ENCODE results near the gene CDKN2D. TPM values are rescaled to one million over a fixed set of nuclear protein-coding genes. Genes with fewer than 3 reads are reported as not detected.
A peak's percentile ranks its signal among the peaks of the same experiment; 100 is the strongest.

CDKN2D gene
- total and polyA plus RNA-seq, 2 experiments from 2014 or later = 6.4 to 13.9 TPM

DNA sequence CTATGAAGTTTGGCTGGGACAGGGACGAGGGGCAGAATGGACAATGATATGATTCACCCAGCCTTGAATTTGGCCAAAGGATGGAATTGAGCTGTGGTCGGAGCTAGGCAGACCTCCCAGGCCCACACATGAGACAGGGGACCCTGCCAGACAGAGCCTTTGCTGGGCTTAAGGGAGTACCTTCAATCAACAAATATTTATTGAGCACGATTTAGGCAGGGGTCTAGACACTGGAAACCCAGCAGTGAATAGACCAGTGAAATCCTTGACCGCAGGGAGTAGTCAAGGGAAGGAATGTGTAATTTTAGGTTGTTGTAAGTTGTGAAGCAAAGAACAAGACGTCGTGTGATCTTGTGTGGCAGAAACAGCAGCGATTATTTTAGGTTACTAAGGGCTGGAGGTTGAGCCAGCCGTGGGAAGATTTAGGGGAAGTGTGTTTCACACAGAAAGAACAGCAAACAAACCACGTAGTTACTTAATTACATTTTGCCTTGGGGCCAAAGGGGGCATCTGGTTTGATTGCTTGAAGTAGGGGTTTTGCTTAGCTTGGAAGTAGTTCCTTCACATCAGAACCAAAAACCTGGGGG is 35.2 kb upstream of the CDKN2D start:
- Histone ChIP-seq H3K27ac (peak overlapping the region; percentile 79), H2AFZ (no peak overlapping the region), H3K4me2 (peak overlapping the region; percentile 95), H3K27me3 (no peaks in the 10 kb centered on the region), H3K9me3 (ENCODE audit: low read depth) (no peaks in the 10 kb centered on the region), H4K20me1 (ENCODE audit: insufficient read depth, poor library complexity, severe bottlenecking) (no peaks in the 10 kb centered on the region), H3K36me3 (replicated peaks; ENCODE audit: insufficient read depth, low read depth) (no peaks in the 10 kb centered on the region), H3K9me2 (replicated peaks; ENCODE audit: insufficient read depth) (no peaks in the 10 kb centered on the region), H3K79me2 (peaks cover 17% of the 10 kb centered on the region), H3K4me3 (no peak overlapping the region), H3K4me1 (ENCODE audit: insufficient read depth) (peaks cover 8% of the 10 kb centered on the region)
- TF ChIP-seq, protein P1, sequence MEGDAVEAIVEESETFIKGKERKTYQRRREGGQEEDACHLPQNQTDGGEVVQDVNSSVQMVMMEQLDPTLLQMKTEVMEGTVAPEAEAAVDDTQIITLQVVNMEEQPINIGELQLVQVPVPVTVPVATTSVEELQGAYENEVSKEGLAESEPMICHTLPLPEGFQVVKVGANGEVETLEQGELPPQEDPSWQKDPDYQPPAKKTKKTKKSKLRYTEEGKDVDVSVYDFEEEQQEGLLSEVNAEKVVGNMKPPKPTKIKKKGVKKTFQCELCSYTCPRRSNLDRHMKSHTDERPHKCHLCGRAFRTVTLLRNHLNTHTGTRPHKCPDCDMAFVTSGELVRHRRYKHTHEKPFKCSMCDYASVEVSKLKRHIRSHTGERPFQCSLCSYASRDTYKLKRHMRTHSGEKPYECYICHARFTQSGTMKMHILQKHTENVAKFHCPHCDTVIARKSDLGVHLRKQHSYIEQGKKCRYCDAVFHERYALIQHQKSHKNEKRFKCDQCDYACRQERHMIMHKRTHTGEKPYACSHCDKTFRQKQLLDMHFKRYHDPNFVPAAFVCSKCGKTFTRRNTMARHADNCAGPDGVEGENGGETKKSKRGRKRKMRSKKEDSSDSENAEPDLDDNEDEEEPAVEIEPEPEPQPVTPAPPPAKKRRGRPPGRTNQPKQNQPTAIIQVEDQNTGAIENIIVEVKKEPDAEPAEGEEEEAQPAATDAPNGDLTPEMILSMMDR (IDR thresholded peaks at IDR 0.05; ENCODE audit: poor library complexity) = no peak
- no peak for TF ChIP-seq EZH2 (IDR thresholded peaks at IDR 0.05; ENCODE audit: borderline replicate concordance)
- TF ChIP-seq EZH2phosphoT487 (IDR thresholded peaks at IDR 0.05; ENCODE audit: low read depth, severe bottlenecking, unreplicated experiment) = no peak
- WGBS (ENCODE audit: low lambda C conversion rate, missing lambda C conversion rate) = 39% methylated on average over 9 of the region's 9 CpGs
- DNase-seq (ENCODE audit: low spot score) = no peak

DNA sequence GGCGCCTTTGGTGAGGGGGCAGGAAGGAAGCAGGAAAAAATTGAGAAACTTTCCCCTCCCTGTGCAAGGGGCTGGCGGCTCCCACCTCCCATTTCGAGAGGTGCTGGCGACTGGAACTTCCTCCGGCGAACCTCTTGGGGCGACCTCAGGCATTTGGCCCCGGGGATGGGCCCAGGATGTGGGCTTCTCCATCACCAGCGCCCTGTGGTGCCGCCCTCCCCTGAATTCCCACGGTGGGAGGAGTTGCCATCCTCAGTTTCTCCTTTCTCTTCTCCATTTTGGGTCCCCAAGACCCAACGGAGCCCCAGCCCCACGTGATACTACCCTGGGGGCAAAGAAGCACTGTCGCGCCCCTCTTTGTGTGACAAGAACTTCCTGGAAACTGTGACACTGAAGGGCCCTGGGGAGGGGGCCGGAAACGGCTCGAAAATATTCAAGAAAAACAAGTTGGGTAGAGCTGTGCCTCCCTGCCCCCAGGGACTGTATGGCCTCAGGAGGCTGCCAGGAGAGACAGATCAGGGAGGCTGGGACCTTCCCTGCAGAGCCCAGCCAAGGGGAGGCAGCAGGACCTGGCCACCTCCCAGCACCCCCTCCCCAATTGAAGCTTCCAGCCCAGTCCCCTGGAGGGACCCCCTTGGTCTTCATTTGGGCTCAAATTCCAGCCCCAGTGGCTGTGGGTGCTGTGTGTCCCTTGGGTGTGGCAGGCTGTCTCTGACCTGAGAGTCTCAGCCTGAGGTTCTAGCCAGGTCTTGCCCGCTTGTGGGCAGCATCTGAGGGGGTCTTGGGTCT is 34.5 kb upstream of the CDKN2D start:
- peak; percentile 29 for DNase-seq (ENCODE audit: low spot score)
- Histone ChIP-seq H3K4me1 (ENCODE audit: insufficient read depth) (peaks cover 8% of the 10 kb centered on the region), H3K4me2 (peak overlapping the region; percentile 95), H3K9me3 (ENCODE audit: low read depth) (no peaks in the 10 kb centered on the region), H2AFZ (peak overlapping the region; percentile 95), H3K27me3 (no peaks in the 10 kb centered on the region), H3K36me3 (replicated peaks; ENCODE audit: insufficient read depth, low read depth) (no peaks in the 10 kb centered on the region), H3K27ac (peak overlapping the region; percentile 79), H3K9me2 (replicated peaks; ENCODE audit: insufficient read depth) (no peaks in the 10 kb centered on the region), H3K4me3 (peak overlapping the region; percentile 84), H4K20me1 (ENCODE audit: insufficient read depth, poor library complexity, severe bottlenecking) (no peaks in the 10 kb centered on the region), H3K79me2 (peaks cover 17% of the 10 kb centered on the region)
- TF ChIP-seq EZH2phosphoT487 (IDR thresholded peaks at IDR 0.05; ENCODE audit: low read depth, severe bottlenecking, unreplicated experiment) = no peak
- TF ChIP-seq, protein P1 (IDR thresholded peaks at IDR 0.05; ENCODE audit: poor library complexity) = no peak
- no peak for TF ChIP-seq EZH2 (IDR thresholded peaks at IDR 0.05; ENCODE audit: borderline replicate concordance)
- WGBS (ENCODE audit: low lambda C conversion rate, missing lambda C conversion rate) = 25% methylated on average over 18 of the region's 19 CpGs

DNA sequence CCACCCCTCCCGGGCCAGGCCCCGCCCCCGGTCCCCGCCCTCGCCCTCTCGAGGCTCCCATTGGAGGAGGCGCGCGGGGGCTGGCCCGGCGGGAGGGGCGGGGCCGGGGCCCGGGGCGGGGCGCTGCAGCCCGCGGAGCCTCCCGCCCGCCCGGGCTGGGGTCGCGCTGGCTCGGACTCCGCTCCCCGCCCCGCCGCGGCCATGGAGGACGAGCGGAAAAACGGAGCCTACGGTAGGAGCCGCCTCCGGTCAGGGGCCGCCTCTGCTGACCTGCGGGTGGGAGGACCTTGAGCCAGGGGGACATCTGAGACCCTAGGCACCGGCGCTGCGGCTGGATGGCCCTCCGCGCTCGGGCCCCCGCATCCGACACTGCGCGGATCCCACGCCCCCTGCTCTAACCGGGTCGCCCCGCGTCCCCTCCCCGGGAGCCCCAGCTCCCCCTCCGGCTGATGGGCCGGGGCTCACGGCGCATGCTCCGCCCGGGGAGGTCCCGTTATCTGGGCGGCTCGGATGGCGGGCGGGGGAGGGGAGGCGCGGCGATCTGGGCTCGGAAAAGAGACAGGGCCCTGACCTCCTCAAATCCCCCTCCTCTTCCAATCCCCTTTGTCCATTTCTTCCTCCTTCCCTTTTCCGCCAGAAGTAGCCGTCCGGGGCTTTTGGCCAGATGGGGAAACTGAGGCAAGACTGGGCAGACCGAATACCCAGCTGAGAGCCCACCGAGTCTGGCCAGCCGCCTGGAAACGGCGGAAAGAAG is 33.7 kb upstream of the CDKN2D start:
- TF ChIP-seq EZH2phosphoT487 (IDR thresholded peaks at IDR 0.05; ENCODE audit: low read depth, severe bottlenecking, unreplicated experiment) (no peak), EZH2 (IDR thresholded peaks at IDR 0.05; ENCODE audit: borderline replicate concordance) (no peak)
- TF ChIP-seq, protein P1 (IDR thresholded peaks at IDR 0.05; ENCODE audit: poor library complexity) = no peak

More for the DNA sequence above, 33.7 kb upstream of the CDKN2D start:
- peak overlapping the region; percentile 95 for H3K4me2 ChIP-seq
- 3% methylated on average over 20 of the region's 76 CpGs for WGBS (ENCODE audit: low lambda C conversion rate, missing lambda C conversion rate)
- peaks cover 17% of the 10 kb centered on the region for H3K79me2 ChIP-seq
- peak overlapping the region; percentile 79 for H3K27ac ChIP-seq
- no peaks in the 10 kb centered on the region for H4K20me1 ChIP-seq (ENCODE audit: insufficient read depth, poor library complexity, severe bottlenecking)
- no peaks in the 10 kb centered on the region for H3K27me3 ChIP-seq
- H3K9me3 ChIP-seq (ENCODE audit: low read depth) = no peaks in the 10 kb centered on the region
- H3K4me3 ChIP-seq = peak overlapping the region; percentile 84
- DNase-seq (ENCODE audit: low spot score) = peak; percentile 91
- peaks cover 8% of the 10 kb centered on the region for H3K4me1 ChIP-seq (ENCODE audit: insufficient read depth)
- H2AFZ ChIP-seq = peak overlapping the region; percentile 95
- H3K9me2 ChIP-seq (replicated peaks; ENCODE audit: insufficient read depth) = no peaks in the 10 kb centered on the region
- no peaks in the 10 kb centered on the region for H3K36me3 ChIP-seq (replicated peaks; ENCODE audit: insufficient read depth, low read depth)

Data from hepatocyte (in vitro differentiated cells).